H1 (cell line): ENCODE data around the gene TCFL5. TPM values are rescaled to one million over a fixed set of nuclear protein-coding genes. Genes with fewer than 3 reads are reported as not detected.

Experiments used
- CTCF ChIA-PET: fragments of 300-600 bp; sonication (Branson Sonifier 250); formaldehyde crosslinking; loops from one replicate; lab custom pipeline; 2021; ENCODE audit not compliant: partially characterized antibody; lab: Charles Lee
- POLR2A ChIA-PET: fragments of 300-600 bp; sonication (Branson Sonifier 250); formaldehyde crosslinking; loops from one replicate; lab custom pipeline; 2021; ENCODE audit warnings: inconsistent platforms; ENCODE audit not compliant: partially characterized antibody; lab: Charles Lee
- DNase-seq, 2 experiments: peaks; one replicate each; pipeline versions ENCODE4 v3.0.0 to v3.0.0-alpha.2; 2010 to 2022; ENCODE audit warnings: low spot score in 2 of 2, low read depth in 1 of 2, mixed read lengths in 1 of 2
- FAIRE-seq: peaks from 2 replicates; lab custom pipeline; 2011; peaks lifted over from hg19 to GRCh38; lab: Jason Lieb, UNC
- H2AFZ ChIP-seq: 2 replicates; pipeline ENCODE4 v1.8.1; 2012; ENCODE audit warnings: low read length, inconsistent platforms
- H2AK5ac ChIP-seq: 2 replicates; pipeline ENCODE4 v1.6.1; 2013; ENCODE audit warnings: low read depth, low read length
- H2BK120ac ChIP-seq: replicated peaks from 2 replicates; pipeline ENCODE3; 2013; ENCODE audit warnings: low read depth, low read length, inconsistent platforms
- H2BK12ac ChIP-seq: 2 replicates; pipeline ENCODE4 v1.6.1; 2013; ENCODE audit warnings: low read depth, low read length
- H2BK15ac ChIP-seq: 2 replicates; pipeline ENCODE4 v1.6.1; 2013; ENCODE audit warnings: low read length
- H2BK20ac ChIP-seq: 2 replicates; pipeline ENCODE4 v1.6.1; 2013; ENCODE audit warnings: low read length
- H2BK5ac ChIP-seq: 2 replicates; pipeline ENCODE4 v1.6.1; 2013; ENCODE audit warnings: low read depth, low read length
- H3K14ac ChIP-seq: 2 replicates; pipeline ENCODE4 v1.6.1; 2013; ENCODE audit warnings: inconsistent platforms; ENCODE audit not compliant: insufficient read length
- H3K18ac ChIP-seq: 2 replicates; pipeline ENCODE4 v1.6.1; 2013; ENCODE audit warnings: low read length; ENCODE audit errors: extremely low read depth
- H3K23ac ChIP-seq: 2 replicates; pipeline ENCODE4 v1.6.1; 2013; ENCODE audit warnings: inconsistent platforms; ENCODE audit not compliant: insufficient read length
- H3K23me2 ChIP-seq: 2 replicates; pipeline ENCODE4 v1.6.1; 2013; ENCODE audit warnings: low read depth, low read length
- H3K27ac ChIP-seq: 2 replicates; pipeline ENCODE4 v1.6.1; 2011; ENCODE audit warnings: low read depth, low read length, inconsistent platforms
- H3K27me3 ChIP-seq, 4 experiments: replicated peaks in 1 of 4; 1 replicate in 1 of 4; 2 replicates in 3 of 4; pipeline versions ENCODE4 v1.6.1 to v1.8.1; 2011 to 2013; ENCODE audit warnings: low read length in 3 of 4, mild to moderate bottlenecking in 3 of 4, inconsistent platforms in 2 of 4, mixed read lengths in 2 of 4, moderate library complexity in 1 of 4; ENCODE audit not compliant: control insufficient read depth in 3 of 4, insufficient read depth in 3 of 4; ENCODE audit errors: extremely low read depth in 1 of 4
- H3K36me3 ChIP-seq, 4 experiments: 2 replicates each; pipeline versions ENCODE4 v1.6.1 to v1.8.1; 2011 to 2013; ENCODE audit warnings: mild to moderate bottlenecking in 4 of 4, low read length in 3 of 4, moderate library complexity in 2 of 4, control low read depth in 1 of 4, inconsistent platforms in 1 of 4; ENCODE audit not compliant: insufficient read depth in 4 of 4, control insufficient read depth in 2 of 4
- H3K4ac ChIP-seq: replicated peaks from 2 replicates; pipeline ENCODE3; 2013; ENCODE audit warnings: low read length, low read depth, mixed read lengths, inconsistent platforms; ENCODE audit not compliant: insufficient read length
- H3K4me1 ChIP-seq, 4 experiments: replicated peaks in 1 of 4; 1 replicate in 1 of 4; 2 replicates in 3 of 4; pipeline versions ENCODE4 v1.6.1 to v1.8.1; 2011 to 2013; ENCODE audit warnings: low read length in 3 of 4, inconsistent platforms in 2 of 4, mixed read lengths in 1 of 4; ENCODE audit not compliant: insufficient read depth in 4 of 4, control insufficient read depth in 3 of 4
- H3K4me2 ChIP-seq, 2 experiments: 2 replicates each; pipeline versions ENCODE4 v1.6.1 to v1.8.1; 2011 to 2013; ENCODE audit warnings: low read depth in 2 of 2, low read length in 2 of 2, control low read depth in 1 of 2, inconsistent platforms in 1 of 2, mild to moderate bottlenecking in 1 of 2; ENCODE audit not compliant: insufficient read depth in 1 of 2
- H3K4me3 ChIP-seq, 4 experiments: fragments of 200-600, 300-600 bp in 1 of 4; sonication (generic), shearing (Covaris generic), sonication (Bioruptor Twin) in 1 of 4; 2 replicates each; pipeline versions ENCODE4 v1.5.1 to v1.8.1; 2011 to 2016; ENCODE audit warnings: low read length in 4 of 4, low read depth in 3 of 4, control low read depth in 2 of 4, inconsistent platforms in 2 of 4, mild to moderate bottlenecking in 2 of 4, mixed read lengths in 1 of 4, moderate library complexity in 1 of 4; ENCODE audit not compliant: insufficient read depth in 2 of 4; ENCODE audit errors: extremely low read depth in 1 of 4
- H3K56ac ChIP-seq: replicated peaks from 2 replicates; pipeline ENCODE3; 2013; ENCODE audit warnings: low read depth, mild to moderate bottlenecking, mixed read lengths, low read length, inconsistent platforms; ENCODE audit not compliant: insufficient read length
- H3K79me1 ChIP-seq: 2 replicates; pipeline ENCODE4 v1.6.1; 2013; ENCODE audit warnings: low read depth, low read length, control low read depth
- H3K79me2 ChIP-seq, 2 experiments: 2 replicates each; pipeline versions ENCODE4 v1.6.1 to v1.8.1; 2012 to 2013; ENCODE audit warnings: low read length in 2 of 2, mild to moderate bottlenecking in 2 of 2, inconsistent platforms in 1 of 2; ENCODE audit not compliant: insufficient read depth in 2 of 2, control insufficient read depth in 1 of 2
- H3K9ac ChIP-seq, 4 experiments: replicated peaks in 1 of 4; 1 replicate in 1 of 4; 2 replicates in 3 of 4; pipeline versions ENCODE4 v1.6.1 to v1.8.1; 2011 to 2013; ENCODE audit warnings: low read depth in 3 of 4, low read length in 3 of 4, control low read depth in 2 of 4, mild to moderate bottlenecking in 2 of 4, moderate library complexity in 2 of 4, inconsistent platforms in 1 of 4; ENCODE audit errors: extremely low read depth in 1 of 4
- H3K9me3 ChIP-seq, 2 experiments: 2 replicates each; pipeline versions ENCODE4 v1.6.1 to v1.8.1; 2012 to 2013; ENCODE audit warnings: mild to moderate bottlenecking in 2 of 2, moderate library complexity in 2 of 2, control low read depth in 1 of 2, inconsistent platforms in 1 of 2, low read depth in 1 of 2, low read length in 1 of 2, mixed read lengths in 1 of 2; ENCODE audit not compliant: insufficient read depth in 2 of 2
- H4K20me1 ChIP-seq, 2 experiments: replicated peaks in 1 of 2; 2 replicates each; pipeline versions ENCODE3 to v1.8.1; 2011 to 2013; ENCODE audit warnings: inconsistent platforms in 2 of 2, low read length in 2 of 2, mild to moderate bottlenecking in 1 of 2; ENCODE audit not compliant: insufficient read depth in 2 of 2, control insufficient read depth in 1 of 2
- H4K5ac ChIP-seq: 2 replicates; pipeline ENCODE4 v1.6.1; 2013; ENCODE audit warnings: low read length, low read depth, mixed read lengths, inconsistent platforms; ENCODE audit not compliant: insufficient read length
- H4K8ac ChIP-seq: 2 replicates; pipeline ENCODE4 v1.8.0; 2013; ENCODE audit warnings: mild to moderate bottlenecking, moderate library complexity, low read length, inconsistent platforms; ENCODE audit not compliant: insufficient read depth; ENCODE audit errors: extremely low read depth
- H4K91ac ChIP-seq: replicated peaks from 2 replicates; pipeline ENCODE3; 2013; ENCODE audit warnings: low read length, mixed read lengths, inconsistent platforms; ENCODE audit not compliant: insufficient read length
- PHF8 ChIP-seq: fragments of 200-600 bp; sonication (generic); conservative IDR thresholded peaks from 2 replicates; pipeline ENCODE4 v1.7.1; 2012; ENCODE audit warnings: low read depth, mild to moderate bottlenecking, inconsistent platforms, low read length, moderate library complexity
- POLR2AphosphoS5 ChIP-seq: IDR thresholded peaks from 2 replicates; pipeline ENCODE4 v1.6.1; 2011; ENCODE audit warnings: low read depth, low read length
- POU5F1 ChIP-seq: IDR thresholded peaks from 2 replicates; pipeline ENCODE4 v1.6.1; 2011; ENCODE audit warnings: low read depth, mild to moderate bottlenecking, low read length, moderate library complexity
- RAD21 ChIP-seq, 2 experiments: IDR thresholded peaks in 1 of 2; conservative IDR thresholded peaks in 1 of 2; 2 replicates each; pipeline ENCODE4 v1.6.1; 2011; ENCODE audit warnings: low read depth in 2 of 2, low read length in 2 of 2, improper control_type of control experiment in 1 of 2, inconsistent platforms in 1 of 2, mild to moderate bottlenecking in 1 of 2, moderate library complexity in 1 of 2
- RBBP5 ChIP-seq: IDR thresholded peaks from 2 replicates; pipeline ENCODE4 v1.7.1; 2012; ENCODE audit warnings: low read depth, mild to moderate bottlenecking, inconsistent platforms, low read length, moderate library complexity, borderline replicate concordance
- SP1 ChIP-seq: IDR thresholded peaks from 2 replicates; pipeline ENCODE4 v1.6.1; 2011; ENCODE audit warnings: low read depth, low read length
- SP2 ChIP-seq: IDR thresholded peaks from 2 replicates; pipeline ENCODE4 v1.6.1; 2012; ENCODE audit warnings: mild to moderate bottlenecking, low read length, inconsistent platforms
- SP4 ChIP-seq: IDR thresholded peaks from 2 replicates; pipeline ENCODE4 v1.6.1; 2012; ENCODE audit warnings: low read length, inconsistent platforms
- WGBS, 2 experiments: shearing (Covaris generic) in 1 of 2; methylation state at CpG; one replicate each; pipeline versions ENCODE4 v1.1.6 to v1.1.7; 2013 to 2015; ENCODE audit warnings: low lambda C conversion rate in 2 of 2, mixed read lengths in 2 of 2, inconsistent platforms in 1 of 2, low coverage in 1 of 2, missing lambda C conversion rate in 1 of 2; ENCODE audit not compliant: insufficient replicate concordance in 2 of 2, insufficient coverage in 1 of 2, insufficient read length in 1 of 2; ENCODE audit errors: extremely low coverage in 1 of 2, missing lambda C conversion rate in 1 of 2; 5-methylcytosine and 5-hydroxymethylcytosine counted together
- polyA plus RNA-seq, 7 experiments: library from polyadenylated mRNA; depleted of rRNA in 3 of 7; stranded (reverse) in 5 of 7; unstranded in 2 of 7; fragments of >200 nt in 5 of 7; fragments of 200-250 nt in 2 of 7; gene quantifications; 1 replicate in 5 of 7; 2 replicates in 1 of 7; 4 replicates in 1 of 7; pipeline versions ENCODE4 v1.2.1 to v1.2.3, GENCODE V29; 2011 to 2013; ENCODE audit warnings: missing spikeins in 2 of 7, mixed read lengths in 2 of 7
- total RNA-seq: library from RNA; stranded (reverse); fragmentation: NEBNext Ultra II Directional; extraction: Animal tissue kit (Norgen Biotek cat#: 25700); gene quantifications from 2 replicates; pipeline ENCODE4 v1.2.1, GENCODE V29; 2021

TCFL5 gene
- total and polyA plus RNA-seq, 2 of the 8 experiments (the other 6 are each of a cell fraction or from before 2014, with no cell fraction given) = 6.2 to 15.0 TPM

DNA sequence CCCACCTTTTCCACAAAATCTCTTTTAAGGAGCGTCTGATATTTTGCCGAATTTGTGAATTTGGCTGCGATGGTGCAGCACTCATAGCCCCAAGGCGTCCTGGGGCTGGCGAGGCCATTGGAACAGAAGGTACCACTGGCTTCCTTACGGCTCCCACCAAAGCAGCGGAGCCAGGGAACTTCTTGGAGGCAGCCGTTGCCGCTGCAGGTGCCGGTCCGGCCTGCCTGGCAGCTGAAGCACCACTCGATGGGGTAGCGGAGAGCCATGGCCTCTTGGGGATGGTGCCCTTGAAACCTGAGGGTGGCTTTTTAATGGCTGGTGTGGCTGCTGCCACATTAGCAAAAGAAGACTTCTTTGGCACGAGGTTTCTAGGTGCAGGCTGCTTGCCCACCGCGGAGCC is 34.9 kb upstream of the TCFL5 start:
- Histone ChIP-seq H3K23me2 (no peaks in the 10 kb centered on the region), H2BK5ac (no peak overlapping the region), H3K4ac (no peak overlapping the region)
- no peak for FAIRE-seq
- CTCF ChIA-PET = interaction anchor here (1.5 to 5.8 kb wide), 4 partner anchors 11 to 23 kb away, joined by 4 to 31 read pairs (median 10); no protein-coding TSS in a partner anchor
- TF ChIP-seq POLR2AphosphoS5 = no peak
- TF ChIP-seq RBBP5 = no peak
- TF ChIP-seq PHF8 = no peak
- no peak for TF ChIP-seq RAD21 (IDR thresholded peaks at IDR 0.05 in 1 of 2, conservative IDR thresholded peaks at IDR 0.05 in 1 of 2; ENCODE audit: low read depth in 2 of 2, low read length in 2 of 2)
- no peak for TF ChIP-seq POU5F1
- no peak for TF ChIP-seq SP4
- no peak for TF ChIP-seq SP1
- no peak for TF ChIP-seq SP2
- TF ChIP-seq, all 59 proteins: peak for 0
- no peak overlapping the region for H2BK20ac ChIP-seq
- POLR2A ChIA-PET = interaction anchor here (1.4 to 9.9 kb wide), 4 partner anchors 9 to 41 kb away, joined by 5 to 88 read pairs (median 8); partner anchors contain the start of gene GID8
- no peak for DNase-seq
- H4K91ac ChIP-seq = no peak overlapping the region
- no peak overlapping the region for H3K18ac ChIP-seq
- no peak overlapping the region for H3K4me2 ChIP-seq
- H3K27ac ChIP-seq = no peak overlapping the region
- 95% methylated on average over 16 of the region's 16 CpGs; no CpG with 5 or more reads in 1 of the 2 experiments for WGBS, 2 experiments
- H4K20me1 ChIP-seq = peaks cover 0 to 10% of the 10 kb centered on the region in 2 experiments
- H2BK120ac ChIP-seq = no peak overlapping the region
- no peak overlapping the region for H2BK12ac ChIP-seq
- H3K36me3 ChIP-seq = peaks cover 34 to 48% (median 41%) of the 10 kb centered on the region in 4 experiments
- H3K56ac ChIP-seq = no peak overlapping the region
- no peaks in the 10 kb centered on the region for H3K27me3 ChIP-seq
- H3K14ac ChIP-seq = no peak overlapping the region
- no peak overlapping the region for H4K8ac ChIP-seq
- H3K79me2 ChIP-seq = no peaks in the 10 kb centered on the region
- H3K23ac ChIP-seq = no peak overlapping the region
- no peaks in the 10 kb centered on the region for H3K9me3 ChIP-seq
- no peak overlapping the region for H3K4me3 ChIP-seq
- no peaks in the 10 kb centered on the region for H3K79me1 ChIP-seq
- no peak overlapping the region for H2AFZ ChIP-seq
- no peak overlapping the region for H4K5ac ChIP-seq
- H3K9ac ChIP-seq = no peak overlapping the region; a peak in 1 of 7 replicates
- H2AK5ac ChIP-seq = no peak overlapping the region
- H2BK15ac ChIP-seq = no peak overlapping the region
- H3K4me1 ChIP-seq = peaks cover 9 to 18% (median 15%) of the 10 kb centered on the region in 4 experiments
